Transverse colon (tissue), 3 donors: ENCODE results near the gene TNS1.

ENCODE experiments used
- CTCF ChIP-seq, 5 experiments: fragments of 200-600 bp in 3 of 5; fragments of 450-650 bp in 2 of 5; sonication (generic) in 3 of 5; IDR thresholded peaks; 1 replicate in 2 of 5; 2 replicates in 3 of 5; pipeline ENCODE4 v1.5.1; 2016 to 2017; ENCODE audit warnings: antibody characterized with exemption in 5 of 5, inconsistent platforms in 3 of 5, mild to moderate bottlenecking in 2 of 5, moderate library complexity in 1 of 5
- EP300 ChIP-seq: sonication (generic); formaldehyde crosslinking; IDR thresholded peaks from one replicate; pipeline ENCODE4 v1.6.1; 2017; ENCODE audit warnings: antibody characterized with exemption, low read depth

GRCh38 chr2:217820091-217820819 is 182.5 kb downstream of the TNS1 start:
- TF ChIP-seq EP300 (no peak), CTCF (IDR thresholded peaks at IDR 0.05) (no peak)
